Endothelial cell of umbilical vein (primary cell): ENCODE data around the gene IL13RA1. TPM values are rescaled to one million over a fixed set of nuclear protein-coding genes. Genes with fewer than 3 reads are reported as not detected.

ENCODE experiments used
- BruUV-seq: library from RNA; stranded (reverse); fragments of 400-500 nt; replicated peaks from 2 replicates; lab custom pipeline; 2021; lab: Mats Ljungman, UMichigan
- CTCF ChIA-PET: fragments of 300-600, 350-600 bp; sonication (Branson Sonifier 250); formaldehyde crosslinking; loops from one replicate; lab custom pipeline; 2021; ENCODE audit warnings: antibody characterized with exemption, inconsistent platforms; lab: Charles Lee
- POLR2A ChIA-PET: fragments of 300-600, 350-600 bp; sonication (Branson Sonifier 250); formaldehyde crosslinking; loops from one replicate; lab custom pipeline; 2021; ENCODE audit warnings: antibody characterized with exemption, inconsistent platforms; lab: Charles Lee
- DNase-seq: peaks from one replicate; pipeline ENCODE4 v3.0.0-alpha.2; 2011; ENCODE audit warnings: low read depth, low spot score
- FAIRE-seq: peaks from 2 replicates; lab custom pipeline; 2011; peaks lifted over from hg19 to GRCh38; lab: Jason Lieb, UNC
- H2AFZ ChIP-seq: 2 replicates; pipeline ENCODE4 v1.6.0; 2012; ENCODE audit warnings: low read depth, low read length, control low read depth, inconsistent platforms
- H3K27ac ChIP-seq: 2 replicates; pipeline ENCODE4 v1.5.1; 2011; ENCODE audit warnings: low read depth, mild to moderate bottlenecking, control low read depth, low read length, moderate library complexity; ENCODE audit not compliant: insufficient read depth
- H3K27me3 ChIP-seq, 2 experiments: 2 replicates each; pipeline versions ENCODE4 v1.6.0 to v1.6.1; 2011; ENCODE audit warnings: low read length in 2 of 2, mixed read lengths in 1 of 2; ENCODE audit not compliant: control insufficient read depth in 2 of 2, insufficient read depth in 2 of 2
- H3K36me3 ChIP-seq, 2 experiments: 2 replicates in 1 of 2; 3 replicates in 1 of 2; pipeline ENCODE4 v1.5.1; 2011; ENCODE audit warnings: low read length in 2 of 2, mild to moderate bottlenecking in 1 of 2, moderate library complexity in 1 of 2; ENCODE audit not compliant: control insufficient read depth in 2 of 2, insufficient read depth in 2 of 2; ENCODE audit errors: extremely low read depth in 1 of 2
- H3K4me1 ChIP-seq: 3 replicates; pipeline ENCODE4 v1.5.1; 2011; ENCODE audit warnings: mild to moderate bottlenecking, low read length; ENCODE audit not compliant: control insufficient read depth, insufficient read depth; ENCODE audit errors: extremely low read depth
- H3K4me2 ChIP-seq: 2 replicates; pipeline ENCODE4 v1.6.1; 2011; ENCODE audit warnings: low read length, control low read depth, mixed read lengths; ENCODE audit not compliant: insufficient read depth
- H3K4me3 ChIP-seq, 3 experiments: fragments of 200-600 bp in 1 of 3; sonication (generic), shearing (Covaris generic) in 1 of 3; replicated peaks in 1 of 3; 2 replicates each; pipeline ENCODE4 v1.5.1; 2011 to 2016; ENCODE audit warnings: control low read depth in 3 of 3, low read length in 3 of 3, mild to moderate bottlenecking in 2 of 3, inconsistent platforms in 1 of 3, low read depth in 1 of 3, moderate library complexity in 1 of 3; ENCODE audit not compliant: insufficient read depth in 1 of 3
- H3K79me2 ChIP-seq: 2 replicates; pipeline ENCODE4 v1.6.0; 2012; ENCODE audit warnings: low read length, inconsistent platforms; ENCODE audit not compliant: control insufficient read depth, insufficient read depth
- H3K9ac ChIP-seq: replicated peaks from 2 replicates; pipeline ENCODE3; 2011; ENCODE audit warnings: low read length, control low read depth; ENCODE audit not compliant: insufficient read depth; ENCODE audit errors: extremely low read depth
- H3K9me1 ChIP-seq: replicated peaks from 3 replicates; pipeline ENCODE4 v1.6.0; 2011; ENCODE audit warnings: mild to moderate bottlenecking, low read length; ENCODE audit not compliant: control insufficient read depth, insufficient read depth; ENCODE audit errors: extremely low read depth
- H3K9me3 ChIP-seq: replicated peaks from 2 replicates; pipeline ENCODE4 v1.5.1; 2012; ENCODE audit warnings: low read length, inconsistent platforms; ENCODE audit not compliant: control insufficient read depth, insufficient read depth
- H4K20me1 ChIP-seq: replicated peaks from 2 replicates; pipeline ENCODE3; 2011; ENCODE audit warnings: mild to moderate bottlenecking, low read length; ENCODE audit not compliant: control insufficient read depth, insufficient read depth; ENCODE audit errors: extremely low read depth
- EZH2 ChIP-seq: IDR thresholded peaks from 2 replicates; pipeline ENCODE4 v1.6.1; 2012; ENCODE audit warnings: borderline replicate concordance, low read depth, mild to moderate bottlenecking, moderate library complexity, low read length, inconsistent platforms; ENCODE audit not compliant: severe bottlenecking
- FOS ChIP-seq: IDR thresholded peaks from 2 replicates; pipeline ENCODE4 v1.6.1; 2011; ENCODE audit warnings: mild to moderate bottlenecking, low read length, moderate library complexity, borderline replicate concordance; ENCODE audit not compliant: insufficient read depth
- GATA2 ChIP-seq: IDR thresholded peaks from 2 replicates; pipeline ENCODE4 v1.7.0; 2011; ENCODE audit warnings: low read depth, mild to moderate bottlenecking, moderate library complexity, mixed read lengths, low read length; ENCODE audit not compliant: insufficient read length, insufficient read depth
- JUN ChIP-seq: IDR thresholded peaks from 2 replicates; pipeline ENCODE4 v1.6.1; 2011; ENCODE audit warnings: borderline replicate concordance, low read depth; ENCODE audit not compliant: insufficient read length, insufficient read depth
- MAX ChIP-seq: IDR thresholded peaks from 2 replicates; pipeline ENCODE4 v1.6.1; 2011; ENCODE audit not compliant: insufficient read depth, insufficient read length
- MYC ChIP-seq: IDR thresholded peaks from one replicate; pipeline ENCODE4 v1.6.1; 2011; ENCODE audit warnings: mild to moderate bottlenecking, low read depth, low read length
- POLR2A ChIP-seq: IDR thresholded peaks from 2 replicates; pipeline ENCODE4 v1.6.1; 2012; ENCODE audit warnings: low read depth, mild to moderate bottlenecking, control low read depth, low read length
- POLR2AphosphoS5 ChIP-seq: IDR thresholded peaks from 2 replicates; pipeline ENCODE4 v1.6.1; 2012; ENCODE audit warnings: low read depth, mild to moderate bottlenecking, control low read depth, low read length, moderate library complexity; ENCODE audit not compliant: insufficient read depth
- dilution Hi-C: fragments of 300-500 bp; cut with MboI; formaldehyde crosslinking; loops from one replicate; pipeline ENCODE4 v1.15.0; 2019; ENCODE audit warnings: low sequenced_read_pairs; ENCODE audit not compliant: extremely low pct_ligation_motif_present
- intact Hi-C: fragments of 100-400 bp; cut with micrococcal nuclease; formaldehyde crosslinking; loops from one replicate; pipeline ENCODE4 v1.10.0; 2022
- polyA plus RNA-seq, 4 experiments: library from polyadenylated mRNA; depleted of rRNA in 3 of 4; stranded (reverse) in 3 of 4; unstranded in 1 of 4; fragments of >200 nt; gene quantifications; 2 replicates each; pipeline versions ENCODE4 v1.2.1 to v1.2.3, GENCODE V29; 2011 to 2012; ENCODE audit warnings: missing spikeins in 1 of 4
- total RNA-seq: library from RNA; stranded (reverse); gene quantifications from 2 replicates; pipeline ENCODE4 v1.2.3, GENCODE V29; 2021
- TF ChIP-seq, protein P1 (sequence below), 2 donors: IDR thresholded peaks; 1 replicate in 1 of 2; 2 replicates in 1 of 2; pipeline ENCODE4 v1.5.1; 2011; ENCODE audit warnings: low read length in 2 of 2, mild to moderate bottlenecking in 2 of 2, moderate library complexity in 2 of 2, control low read depth in 1 of 2, inconsistent platforms in 1 of 2, low read depth in 1 of 2; ENCODE audit not compliant: insufficient read depth in 1 of 2; ENCODE audit errors: extremely low read depth in 1 of 2

Gene IL13RA1
- total and polyA plus RNA-seq, 2 donors (not counting 3 experiments of a cell fraction or from before 2014, with no cell fraction given) = 40.7 to 61.9 TPM

GRCh38 chrX:118751950-118752783 lies 24.8 kb downstream of the IL13RA1 start:
- no TSS peak for BruUV-seq
- POLR2A ChIA-PET = no interaction called here
- intact Hi-C loops (loop anchor here (1.0 kb wide), 1 partner anchor 25 kb away; the partner anchor contains the start of gene IL13RA1), dilution Hi-C loops (no loop called here)
- no peaks in the 10 kb centered on the region for H3K79me2 ChIP-seq
- no peak overlapping the region for H2AFZ ChIP-seq
- TF ChIP-seq FOS (no peak), JUN (no peak), MAX (no peak), EZH2 (no peak), POLR2A (no peak), MYC (no peak), POLR2AphosphoS5 (no peak), GATA2 (no peak)
- TF ChIP-seq, protein P1, sequence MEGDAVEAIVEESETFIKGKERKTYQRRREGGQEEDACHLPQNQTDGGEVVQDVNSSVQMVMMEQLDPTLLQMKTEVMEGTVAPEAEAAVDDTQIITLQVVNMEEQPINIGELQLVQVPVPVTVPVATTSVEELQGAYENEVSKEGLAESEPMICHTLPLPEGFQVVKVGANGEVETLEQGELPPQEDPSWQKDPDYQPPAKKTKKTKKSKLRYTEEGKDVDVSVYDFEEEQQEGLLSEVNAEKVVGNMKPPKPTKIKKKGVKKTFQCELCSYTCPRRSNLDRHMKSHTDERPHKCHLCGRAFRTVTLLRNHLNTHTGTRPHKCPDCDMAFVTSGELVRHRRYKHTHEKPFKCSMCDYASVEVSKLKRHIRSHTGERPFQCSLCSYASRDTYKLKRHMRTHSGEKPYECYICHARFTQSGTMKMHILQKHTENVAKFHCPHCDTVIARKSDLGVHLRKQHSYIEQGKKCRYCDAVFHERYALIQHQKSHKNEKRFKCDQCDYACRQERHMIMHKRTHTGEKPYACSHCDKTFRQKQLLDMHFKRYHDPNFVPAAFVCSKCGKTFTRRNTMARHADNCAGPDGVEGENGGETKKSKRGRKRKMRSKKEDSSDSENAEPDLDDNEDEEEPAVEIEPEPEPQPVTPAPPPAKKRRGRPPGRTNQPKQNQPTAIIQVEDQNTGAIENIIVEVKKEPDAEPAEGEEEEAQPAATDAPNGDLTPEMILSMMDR (IDR thresholded peaks at IDR 0.05; ENCODE audit: extremely low read depth in 1 of 2, insufficient read depth in 1 of 2, low read depth in 1 of 2, low read length in 2 of 2) = no peak
- H3K9me1 ChIP-seq = no peaks in the 10 kb centered on the region
- CTCF ChIA-PET = interaction anchor here (0.6 to 3.4 kb wide), 3 partner anchors 26 to 150 kb away, joined by 3 to 13 read pairs (median 3); no protein-coding TSS in a partner anchor
- peak; percentile 75 for FAIRE-seq
- no peaks in the 10 kb centered on the region for H3K9me3 ChIP-seq
- peak overlapping the region; percentile 92 for H3K27ac ChIP-seq
- peak; percentile 60 for DNase-seq
- H3K9ac ChIP-seq = peak overlapping the region; percentile 42
- H3K4me3 ChIP-seq = no peak overlapping the region
- no peaks in the 10 kb centered on the region for H3K27me3 ChIP-seq
- H3K4me2 ChIP-seq = peak overlapping the region; percentile 47
- peaks cover 11% of the 10 kb centered on the region for H3K4me1 ChIP-seq
- H4K20me1 ChIP-seq = no peaks in the 10 kb centered on the region
- H3K36me3 ChIP-seq = peaks cover 0 to 4% of the 10 kb centered on the region in 2 experiments
